Measurements from ENCODE around the gene SH3PXD2B.

DNA sequence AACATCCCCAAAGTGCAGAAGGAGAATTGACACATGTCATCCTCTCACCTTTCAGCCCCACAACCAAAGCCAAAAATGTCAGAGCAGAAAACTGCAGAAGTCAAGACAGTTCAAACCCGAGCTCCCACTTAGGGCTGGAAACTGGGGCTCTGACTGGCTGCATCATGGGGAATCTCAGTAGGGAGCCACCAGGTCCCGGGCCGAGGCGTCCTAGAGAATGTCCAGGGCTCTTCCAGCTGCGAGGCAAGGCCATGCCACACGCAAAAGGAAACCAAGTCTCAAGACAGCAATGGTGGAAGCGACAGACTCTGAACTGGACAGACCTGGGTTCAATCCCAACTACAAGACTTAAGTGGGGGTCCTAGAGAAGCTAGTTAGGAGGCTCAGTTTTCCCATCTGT, 13.8 kb downstream of the SH3PXD2B start:
- no peak for TF ChIP-seq EZH2 (IDR thresholded peaks at IDR 0.05; ENCODE audit: borderline replicate concordance, insufficient read depth, low read depth, low read length, poor library complexity, severe bottlenecking)
- TF ChIP-seq, protein P1, sequence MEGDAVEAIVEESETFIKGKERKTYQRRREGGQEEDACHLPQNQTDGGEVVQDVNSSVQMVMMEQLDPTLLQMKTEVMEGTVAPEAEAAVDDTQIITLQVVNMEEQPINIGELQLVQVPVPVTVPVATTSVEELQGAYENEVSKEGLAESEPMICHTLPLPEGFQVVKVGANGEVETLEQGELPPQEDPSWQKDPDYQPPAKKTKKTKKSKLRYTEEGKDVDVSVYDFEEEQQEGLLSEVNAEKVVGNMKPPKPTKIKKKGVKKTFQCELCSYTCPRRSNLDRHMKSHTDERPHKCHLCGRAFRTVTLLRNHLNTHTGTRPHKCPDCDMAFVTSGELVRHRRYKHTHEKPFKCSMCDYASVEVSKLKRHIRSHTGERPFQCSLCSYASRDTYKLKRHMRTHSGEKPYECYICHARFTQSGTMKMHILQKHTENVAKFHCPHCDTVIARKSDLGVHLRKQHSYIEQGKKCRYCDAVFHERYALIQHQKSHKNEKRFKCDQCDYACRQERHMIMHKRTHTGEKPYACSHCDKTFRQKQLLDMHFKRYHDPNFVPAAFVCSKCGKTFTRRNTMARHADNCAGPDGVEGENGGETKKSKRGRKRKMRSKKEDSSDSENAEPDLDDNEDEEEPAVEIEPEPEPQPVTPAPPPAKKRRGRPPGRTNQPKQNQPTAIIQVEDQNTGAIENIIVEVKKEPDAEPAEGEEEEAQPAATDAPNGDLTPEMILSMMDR (IDR thresholded peaks at IDR 0.05): no peak

Measured in B cell (primary cell).